A673 (cell line): ENCODE results near the gene DNMT3B.

Experiments used
- CTCF ChIP-seq: fragments of 300-800, 200-600 bp; sonication (generic); conservative IDR thresholded peaks from 2 replicates; pipeline ENCODE4 v1.5.1; 2017; ENCODE audit warnings: low read depth, mild to moderate bottlenecking, antibody characterized with exemption, low read length, moderate library complexity, mixed read lengths
- EZH2 ChIP-seq: fragments of 200-600 bp; sonication (generic); IDR thresholded peaks from 2 replicates; pipeline ENCODE4 v1.6.1; 2017; ENCODE audit warnings: borderline replicate concordance, low read depth, mild to moderate bottlenecking, mixed read lengths, antibody characterized with exemption, low read length; ENCODE audit not compliant: poor library complexity, severe bottlenecking

GRCh38 chr20:32839227-32839981, 77.2 kb downstream of the DNMT3B start:
- TF ChIP-seq CTCF (no peak), EZH2 (no peak)
